Left renal pelvis (tissue), 4 donors: Measurements from ENCODE around the gene SELENON. TPM values are rescaled to one million over a fixed set of nuclear protein-coding genes. Genes with fewer than 3 reads are reported as not detected.

Experiments used
- DNase-seq, 4 donors: peaks; one replicate each; pipeline ENCODE4 v3.0.0-alpha.2; 2013; ENCODE audit warnings: low read depth in 4 of 4, low spot score in 3 of 4
- polyA plus RNA-seq, 4 donors: library from polyadenylated mRNA; unstranded; fragments of 120-200 nt; gene quantifications; one replicate each; pipeline ENCODE4 v1.2.1, GENCODE V29; 2013; ENCODE audit not compliant: insufficient read length in 4 of 4

Gene SELENON
- polyA plus RNA-seq, 4 donors = 70.5 to 86.0 (median 81.7) TPM

DNA sequence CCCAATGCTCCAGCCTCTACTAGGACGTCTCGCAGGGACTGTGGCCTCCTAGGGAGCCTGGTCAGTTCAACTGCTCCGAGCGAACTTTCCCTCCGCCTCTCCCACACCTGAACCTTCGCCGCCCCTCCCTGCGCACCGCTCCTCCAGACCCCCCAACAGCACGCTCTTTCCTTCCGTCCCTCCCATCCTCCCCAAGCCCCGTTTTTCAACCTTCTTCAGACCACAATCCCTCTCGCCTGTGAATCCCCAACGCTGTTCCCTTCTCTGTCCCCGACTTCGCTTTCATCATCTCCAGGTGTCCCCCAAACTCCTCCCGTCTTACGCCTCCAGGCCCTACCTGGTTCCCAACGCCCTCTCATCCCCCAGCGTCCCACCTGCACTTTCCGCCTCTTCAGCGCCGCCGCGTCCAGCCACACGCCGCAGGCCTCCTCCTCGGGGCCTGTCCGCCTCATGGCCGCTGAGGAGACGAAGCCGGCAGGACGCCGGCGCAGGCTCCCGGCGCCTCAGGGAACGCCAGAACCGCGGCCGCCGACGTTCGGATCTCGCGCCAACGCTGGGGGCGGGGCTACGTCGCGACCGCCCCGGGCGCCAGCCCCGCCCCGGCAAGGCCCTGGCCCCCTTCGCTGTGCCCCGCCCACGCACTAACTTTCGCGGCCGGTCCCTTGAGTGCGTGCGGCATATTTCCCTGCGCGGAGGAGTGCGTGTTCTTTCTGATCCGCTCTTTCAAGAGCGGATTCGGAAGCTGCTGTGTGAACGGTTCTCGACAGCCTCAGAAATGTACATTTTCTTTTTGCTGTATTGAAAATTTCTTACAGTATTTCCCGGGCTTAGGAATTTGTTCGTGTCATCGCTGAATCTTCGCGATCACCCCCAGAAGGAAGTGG, 59.2 kb downstream of the SELENON start, which contains the start of gene AUNIP:
Gene AUNIP, minus strand, starts transcription at position 552 of the 884 bp plus-strand sequence. Its CDS starts 100 bp downstream, at position 452.
- DNase-seq = peak; percentile 53 to 75 (median 69)

- DNase-seq = no peak
Measured at GRCh38 chr1:25861316-25862286, 61.6 kb downstream of the SELENON start.

DNA sequence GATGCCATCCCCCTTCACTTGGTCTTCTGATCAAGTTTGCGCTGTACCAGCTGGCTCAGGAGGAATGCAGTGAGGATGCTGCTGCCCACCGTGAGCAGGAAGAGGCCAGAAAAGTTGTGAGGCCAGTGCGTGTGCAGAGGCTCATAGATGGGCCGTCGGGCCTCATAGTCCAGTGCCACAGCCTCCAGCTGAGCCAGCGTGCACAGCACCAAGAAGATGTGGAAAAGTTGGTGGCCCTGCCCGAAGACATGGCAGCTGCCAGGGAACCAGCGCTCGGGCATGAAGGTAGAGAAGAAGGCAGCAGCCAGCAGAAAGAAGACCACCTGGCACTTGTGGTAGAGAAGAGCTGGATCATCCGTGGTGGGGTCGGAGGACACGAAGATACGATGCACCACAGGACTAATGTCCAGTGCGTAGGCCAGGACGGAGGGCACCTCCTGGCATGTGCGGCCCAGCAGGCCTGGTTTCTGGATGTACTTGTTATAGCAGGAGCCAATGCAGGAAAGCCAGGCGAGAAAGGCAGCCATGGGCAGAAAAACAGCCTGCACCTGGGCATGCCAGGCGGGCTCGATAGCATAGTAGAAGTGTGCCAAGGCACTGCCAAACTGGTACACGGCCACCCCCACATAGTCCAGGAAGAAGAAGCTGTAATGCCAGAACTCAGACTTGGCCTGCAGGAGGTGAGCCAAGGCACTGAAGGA, 62.9 kb downstream of the SELENON start:
- no peak for DNase-seq

GRCh38 chr1:25863486-25864262, 63.7 kb downstream of the SELENON start:
- DNase-seq = no peak

DNA sequence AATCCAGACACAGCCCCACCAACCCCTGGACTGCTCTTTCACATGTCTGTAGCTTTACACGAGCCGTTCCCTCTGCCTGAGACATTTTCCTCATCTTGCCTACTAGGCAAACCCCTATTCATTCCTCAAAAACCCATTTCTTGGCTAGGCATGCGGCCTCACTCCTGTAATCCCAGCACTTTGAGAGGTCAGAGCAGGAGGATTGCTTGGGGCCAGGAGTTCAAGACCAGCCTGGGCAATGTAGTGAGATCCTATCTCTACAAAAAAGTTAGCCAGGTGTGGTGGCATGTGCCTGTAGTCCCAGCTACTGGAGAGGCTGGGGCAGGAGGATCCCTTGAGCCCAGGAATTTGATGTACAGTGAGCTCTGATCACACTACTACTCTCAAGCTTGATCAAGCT, 64.4 kb downstream of the SELENON start:
- DNase-seq = no peak

DNA sequence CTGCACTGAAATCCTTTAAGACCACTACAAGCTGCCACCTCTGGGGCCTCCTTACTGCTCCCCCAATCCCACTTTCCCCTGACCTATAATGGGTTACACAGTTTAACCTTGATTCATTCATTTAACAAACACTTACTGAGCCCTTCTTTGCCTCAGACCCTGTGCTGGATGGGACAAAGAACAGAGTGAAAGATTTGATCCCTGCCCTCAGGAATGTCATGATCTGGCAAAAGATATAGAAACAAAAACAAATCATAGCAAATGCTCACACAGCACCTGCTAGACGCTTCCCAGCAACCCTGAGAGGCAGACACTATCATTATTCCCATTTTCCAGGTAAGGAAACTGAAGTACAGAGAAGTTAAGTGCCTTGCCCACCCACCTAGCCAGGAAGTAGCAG, 66.3 kb downstream of the SELENON start:
- no peak for DNase-seq

GRCh38 chr1:25867210-25867991, 67.4 kb downstream of the SELENON start:
- DNase-seq = peak in 2 of 4 donors; percentile 54 to 72

Other genes with a start within 250 kb of the SELENON start
- 10 to 100 TPM; 11.5 to 17.5 (median 16.3) TPM for gene MAN1C1, start 183.4 kb upstream of the SELENON start, polyA plus RNA-seq
- gene MTFR1L, start 19.8 kb downstream of the SELENON start, polyA plus RNA-seq = 100 to 1,000 TPM in 1 of 4 donors, 10 to 100 TPM in 3; 68.7 to 117 (median 89.4) TPM
- gene AUNIP, start 59.3 kb downstream of the SELENON start, polyA plus RNA-seq = 1 to 10 TPM; 2.8 to 4.5 (median 3.6) TPM
- gene PAQR7, start 75.5 kb downstream of the SELENON start, polyA plus RNA-seq = 10 to 100 TPM; 13.4 to 36.2 (median 28.7) TPM
- 1,000 to 10,000 TPM; 1,009 to 1,484 (median 1,179) TPM for gene STMN1, start 106.2 kb downstream of the SELENON start, polyA plus RNA-seq
- 10 to 100 TPM in 3 of 4 donors, 1 to 10 TPM in 1; 5.0 to 20.0 (median 17.2) TPM for gene PAFAH2, start 197.9 kb downstream of the SELENON start, polyA plus RNA-seq
- gene EXTL1, start 221.6 kb downstream of the SELENON start, polyA plus RNA-seq = 1 to 10 TPM; 1.2 to 2.2 (median 1.9) TPM
- 1 to 10 TPM in 3 of 4 donors, under 1 TPM in 1; 0.37 to 5.3 (median 3.6) TPM for gene SLC30A2, start 245.9 kb downstream of the SELENON start, polyA plus RNA-seq